ENCODE results near the gene MAPK12.

MAPK12 gene

GRCh38 chr22:50298937-50299784, 37.7 kb upstream of the MAPK12 start:
- DNase-seq, result no peak

GRCh38 chr22:50298266-50298637, 36.8 kb upstream of the MAPK12 start:
- DNase-seq, result no peak

DNA sequence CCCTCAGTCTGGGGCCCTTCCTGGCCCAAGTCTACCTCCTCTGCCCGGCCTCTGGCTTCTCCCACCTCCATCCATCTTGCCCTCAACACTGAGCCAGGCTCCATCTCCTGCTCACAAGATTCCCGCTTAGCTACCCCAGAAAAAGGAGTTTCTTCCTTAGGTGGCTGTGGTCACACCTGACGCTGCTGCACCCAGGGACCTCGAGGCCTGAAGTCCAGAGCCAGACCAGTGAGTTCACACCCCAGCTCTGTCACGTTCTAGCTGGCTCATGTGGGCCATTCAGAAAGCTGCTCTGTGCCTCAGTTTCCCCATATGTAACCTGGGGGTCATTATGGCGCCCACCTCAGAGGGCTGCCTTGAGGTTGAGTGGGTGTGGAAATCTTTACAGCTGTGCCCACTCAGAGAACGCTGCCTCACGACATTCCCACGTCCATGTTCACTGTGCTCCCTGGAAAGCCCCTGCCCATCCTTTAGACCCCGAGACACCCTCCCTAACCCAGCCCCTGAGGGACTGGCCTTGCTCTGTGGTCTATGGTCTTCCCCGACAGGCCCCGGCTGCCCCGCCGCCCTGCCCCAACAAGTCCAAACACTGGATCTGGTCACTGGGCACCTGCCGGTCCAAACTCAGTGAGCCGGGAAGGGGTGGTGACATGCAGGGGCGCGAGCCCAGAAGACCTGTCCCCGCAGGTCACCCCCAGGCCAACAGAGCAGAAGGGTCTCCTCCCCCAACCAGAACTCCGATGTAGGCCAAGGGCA, 36.2 kb upstream of the MAPK12 start:
- DNase-seq, result no peak

- no peak for DNase-seq
Measured at GRCh38 chr22:50296658-50297490, 35.4 kb upstream of the MAPK12 start.

DNA sequence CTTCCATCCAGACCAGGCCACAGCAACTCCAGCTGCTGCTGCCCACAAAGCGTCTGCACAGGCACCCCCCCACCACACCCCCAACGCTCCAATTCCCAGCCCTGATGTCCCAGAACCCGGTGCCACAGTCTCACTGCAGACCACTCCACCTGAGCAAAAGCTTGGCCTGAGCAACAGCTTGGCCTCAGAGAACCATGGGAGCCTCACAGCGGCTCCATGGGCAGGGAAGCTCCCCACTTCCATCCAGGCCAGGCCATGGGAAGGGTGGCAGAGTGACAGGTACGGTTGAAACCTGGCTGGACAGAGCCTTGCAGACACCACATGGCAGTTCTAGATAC, 32.8 kb upstream of the MAPK12 start:
- DNase-seq, result no peak

DNA sequence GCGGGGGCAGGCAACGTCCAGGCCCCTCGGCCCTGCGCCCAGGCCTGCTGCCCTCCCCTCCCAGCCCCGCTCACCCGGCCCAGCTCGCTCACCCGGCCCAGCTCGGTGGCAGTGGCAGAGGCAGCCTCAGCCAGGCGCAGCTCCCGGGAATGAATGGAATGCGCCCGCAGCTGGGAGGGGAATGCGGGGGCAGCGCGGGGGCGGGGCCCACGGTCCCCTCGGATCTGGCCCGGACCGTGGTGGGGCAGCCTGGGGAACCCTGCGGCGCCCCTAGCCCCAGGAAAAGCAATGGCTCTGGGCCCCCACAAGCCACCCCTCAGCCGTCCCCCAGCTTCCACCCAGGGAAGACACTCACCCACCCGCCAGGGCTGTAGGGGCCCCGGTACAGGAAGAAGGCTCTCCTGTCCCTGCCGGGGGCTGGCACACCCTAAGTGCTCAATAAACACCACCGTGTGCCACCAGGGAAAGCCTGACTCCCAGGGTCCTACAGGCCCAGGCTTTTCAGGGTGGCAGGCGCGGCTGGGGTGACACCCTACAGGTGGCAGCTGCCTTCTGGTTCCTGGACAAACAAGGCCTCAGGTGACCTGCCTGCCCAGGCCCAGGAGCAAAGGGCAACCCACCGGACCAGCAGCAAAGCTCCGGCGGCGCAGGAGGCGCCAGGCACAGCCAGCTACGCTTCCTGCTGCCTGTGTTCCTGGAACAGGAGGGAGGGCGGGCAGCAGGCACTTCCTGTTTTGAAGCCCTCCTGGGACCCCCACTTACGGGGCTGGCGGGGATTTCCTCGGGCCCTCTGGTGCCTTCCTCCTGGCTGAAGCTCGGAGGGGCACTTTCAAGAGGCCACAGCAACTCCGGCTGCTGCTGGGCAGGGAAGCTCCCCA, 32.2 kb upstream of the MAPK12 start:
- DNase-seq, result no peak

DNA sequence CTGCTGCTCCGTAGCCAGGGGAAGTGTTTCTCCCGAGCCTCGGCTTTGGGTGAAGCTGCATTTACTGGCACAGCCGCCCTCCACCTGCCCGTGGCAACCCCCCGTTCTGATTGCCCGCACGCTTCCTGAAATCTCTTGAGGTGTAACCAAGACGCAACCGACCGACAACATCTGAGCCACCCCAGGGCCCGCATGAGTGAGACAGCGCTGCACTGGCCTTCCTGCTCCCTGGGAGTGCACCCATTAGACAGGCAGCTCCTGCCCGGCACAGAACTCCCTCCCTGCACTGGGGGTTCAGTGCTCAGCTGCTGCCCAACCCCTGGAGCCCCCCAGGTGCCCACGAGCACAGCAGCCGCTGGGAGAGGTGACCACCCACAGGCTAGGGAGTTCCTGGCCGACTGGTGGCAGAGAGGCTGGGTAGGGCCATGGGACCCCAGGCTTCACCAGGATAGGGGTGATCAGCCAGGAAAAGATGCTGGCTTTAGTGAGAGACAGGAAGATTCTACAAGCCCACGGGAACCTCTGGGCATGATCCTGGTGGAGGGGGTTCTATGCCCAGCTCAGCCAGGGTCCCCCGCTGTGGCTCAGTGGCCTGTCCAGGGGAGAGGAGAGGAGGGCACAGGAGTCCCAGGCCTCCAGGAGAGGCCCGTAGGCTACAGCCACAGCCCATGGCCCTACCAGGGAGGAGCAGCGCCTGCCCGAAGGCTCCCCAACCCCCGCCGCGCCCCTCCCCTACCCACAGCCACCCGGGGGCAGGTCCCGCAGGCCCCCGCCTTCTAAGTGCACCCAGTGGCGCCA, 31.4 kb upstream of the MAPK12 start:
- DNase-seq, result no peak

DNA sequence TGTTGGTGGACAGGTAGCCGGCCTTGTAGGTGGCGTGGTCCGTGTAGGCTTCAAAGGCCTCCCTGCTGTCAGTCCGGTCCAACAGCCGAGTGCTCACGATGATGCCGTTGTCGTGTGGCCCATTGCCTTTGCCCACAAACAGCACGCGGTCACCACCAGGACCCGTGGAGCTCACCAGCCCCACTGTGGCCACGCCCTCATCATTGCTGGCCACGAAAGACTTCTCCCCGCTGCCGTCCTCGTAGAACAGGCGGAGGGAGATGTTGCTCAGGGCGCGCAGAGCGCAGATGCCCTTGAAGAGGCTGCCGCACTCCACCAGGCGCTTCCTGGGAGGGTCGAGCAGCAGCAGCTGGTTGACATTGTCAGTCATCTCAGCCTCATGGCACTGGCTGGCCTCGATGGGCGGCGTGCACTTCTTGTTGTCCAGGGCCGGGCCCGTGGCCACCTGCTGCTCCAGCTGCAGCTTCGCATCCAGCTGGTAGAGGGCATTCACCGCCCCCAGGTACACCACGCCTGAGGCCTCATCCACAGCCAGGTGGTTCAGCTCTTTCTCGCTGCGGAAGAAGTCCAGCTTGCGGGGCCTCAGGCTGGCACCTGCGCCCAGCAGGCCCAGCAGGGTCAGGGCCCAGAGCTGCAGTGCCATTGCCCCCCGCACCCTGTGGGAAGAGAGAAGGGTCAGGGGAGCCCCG, 28.6 kb upstream of the MAPK12 start:
- no peak for DNase-seq

- DNase-seq, result no peak
Measured at GRCh38 chr22:50289151-50289941, 27.9 kb upstream of the MAPK12 start.

DNA sequence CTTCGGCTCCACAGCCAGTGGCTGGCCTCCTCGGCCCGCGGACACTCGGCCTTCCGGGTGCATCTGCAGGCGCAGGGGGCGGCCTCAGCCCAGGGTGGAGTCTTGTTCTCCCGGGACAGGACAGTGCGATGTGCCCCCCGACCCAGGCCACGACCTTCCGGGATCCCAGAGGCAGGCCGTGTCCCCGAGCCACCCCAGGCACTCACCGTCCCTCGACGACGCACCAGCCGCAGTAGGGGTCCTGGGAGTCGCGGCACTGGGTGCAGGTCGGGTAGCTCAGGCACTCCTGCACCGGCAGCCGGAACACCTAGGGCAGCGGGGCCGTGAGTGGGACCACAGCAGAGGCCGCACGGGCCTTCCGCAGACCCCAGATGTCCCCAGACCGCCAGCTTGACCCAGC, 26.2 kb upstream of the MAPK12 start:
- DNase-seq, result no peak

GRCh38 chr22:50286701-50287318, 25.3 kb upstream of the MAPK12 start:
- no peak for DNase-seq

- no peak for DNase-seq
Measured at GRCh38 chr22:50286275-50286674, 24.8 kb upstream of the MAPK12 start.

DNA sequence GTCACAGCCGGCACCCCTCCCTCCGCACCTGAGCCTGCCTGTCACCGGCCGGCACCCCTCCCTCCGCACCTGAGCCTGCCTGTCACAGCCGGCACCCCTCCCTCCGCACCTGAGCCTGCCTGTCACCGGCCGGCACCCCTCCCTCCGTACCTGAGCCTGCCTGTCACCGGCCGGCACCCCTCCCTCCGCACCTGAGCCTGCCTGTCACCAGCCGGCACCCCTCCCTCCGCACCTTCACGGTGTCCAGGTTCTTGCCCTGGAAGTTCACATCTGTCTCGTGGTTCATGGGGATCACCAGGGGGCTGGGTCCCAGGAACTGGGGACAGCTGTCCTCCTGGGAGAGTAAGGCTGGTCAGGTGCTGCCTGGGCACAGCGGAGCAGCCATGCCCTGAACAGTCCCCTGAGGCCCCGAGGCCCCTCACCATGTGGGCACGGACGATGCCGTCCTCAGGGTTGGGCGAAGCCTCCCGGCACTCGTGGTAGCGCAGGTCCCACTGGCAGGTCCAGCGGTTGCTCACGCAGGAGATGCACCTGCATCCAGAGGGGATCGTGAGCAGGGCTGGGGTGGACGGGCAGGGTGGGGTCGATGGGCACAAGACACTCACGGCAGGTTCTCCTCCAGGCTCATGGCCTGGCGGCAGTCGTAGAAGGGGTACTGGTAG, 24.2 kb upstream of the MAPK12 start:
- DNase-seq, result no peak

- DNase-seq, result no peak
Measured at GRCh38 chr22:50284479-50284878, 23.0 kb upstream of the MAPK12 start.

DNA sequence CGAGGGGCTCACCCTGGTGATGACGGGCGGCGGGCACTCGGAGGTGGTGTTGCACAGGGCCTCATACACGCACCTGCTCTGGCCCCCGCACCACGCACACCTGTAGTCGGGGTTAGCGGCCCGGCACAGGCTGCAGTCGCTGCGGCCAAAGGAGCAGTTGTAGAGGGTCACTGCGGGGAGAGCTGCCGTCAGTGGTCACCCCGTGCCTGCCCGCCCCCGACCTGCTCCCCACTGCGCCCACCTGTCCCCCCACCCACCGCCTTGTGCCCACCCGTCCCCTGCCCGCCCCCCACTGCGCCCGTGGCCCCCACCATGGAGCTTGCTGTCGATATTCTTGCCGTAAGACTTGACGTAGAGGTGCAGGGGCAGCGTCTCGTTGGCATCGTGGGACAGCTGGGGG, 22.3 kb upstream of the MAPK12 start:
- no peak for DNase-seq

GRCh38 chr22:50282361-50283155, 21.1 kb upstream of the MAPK12 start:
- DNase-seq, result no peak

- no peak for DNase-seq
Measured at GRCh38 chr22:50281957-50282356, 20.5 kb upstream of the MAPK12 start.

GRCh38 chr22:50281384-50281760, 19.9 kb upstream of the MAPK12 start:
- no peak for DNase-seq
